Natural killer cell (primary cell): ENCODE measurements around the gene NPPB. TPM values are rescaled to one million over a fixed set of nuclear protein-coding genes. Genes with fewer than 3 reads are reported as not detected.
"Not testable (repeated sequence)": the region's sequence is repeated elsewhere in the genome, so short reads cannot be mapped to it uniquely, and the experiment has no call there.

Experiments used
- ATAC-seq, 3 donors: fragments of 150-1000 bp in 2 of 3; fragments of 200-7000 bp in 1 of 3; cut with Tn5 transposase; 1 replicate in 1 of 3; 2 replicates in 2 of 3; pipeline ENCODE4 v1.10.0; 2021; ENCODE audit warnings: mild to moderate bottlenecking in 2 of 3, moderate library complexity in 2 of 3
- DNase-seq, 2 donors: peaks; one replicate each; pipeline versions ENCODE4 v3.0.0 to v3.0.0-alpha.2; 2013 to 2021; ENCODE audit warnings: mixed read lengths in 1 of 2
- H3K27ac ChIP-seq: one replicate; pipeline ENCODE4 v1.5.1; 2013; ENCODE audit warnings: mild to moderate bottlenecking, low read length
- H3K27me3 ChIP-seq: one replicate; pipeline ENCODE4 v1.6.1; 2013; ENCODE audit warnings: low read length; ENCODE audit not compliant: control insufficient read depth, insufficient read depth
- H3K36me3 ChIP-seq: one replicate; pipeline ENCODE4 v1.6.1; 2013; ENCODE audit warnings: low read length; ENCODE audit not compliant: control insufficient read depth, insufficient read depth
- H3K4me1 ChIP-seq: one replicate; pipeline ENCODE4 v1.6.1; 2013; ENCODE audit warnings: low read length; ENCODE audit not compliant: control insufficient read depth, insufficient read depth
- H3K4me3 ChIP-seq: one replicate; pipeline ENCODE4 v1.5.1; 2013; ENCODE audit warnings: low read length
- H3K9me3 ChIP-seq: one replicate; pipeline ENCODE4 v1.6.1; 2013; ENCODE audit warnings: low read length; ENCODE audit not compliant: control insufficient read depth, insufficient read depth
- H3K27ac Mint-ChIP-seq, 2 donors: one replicate each; pipeline ENCODE4 v1.8.0; 2022; ENCODE audit warnings: mild to moderate bottlenecking in 2 of 2, mixed read lengths in 2 of 2, moderate library complexity in 1 of 2
- H3K27me3 Mint-ChIP-seq, 2 donors: one replicate each; pipeline ENCODE4 v1.8.0; 2022; ENCODE audit warnings: low read depth in 2 of 2, mixed read lengths in 2 of 2
- H3K36me3 Mint-ChIP-seq: one replicate; pipeline ENCODE4 v1.8.0; 2022; ENCODE audit warnings: mixed read lengths
- H3K4me1 Mint-ChIP-seq, 2 donors: one replicate each; pipeline ENCODE4 v1.8.0; 2022; ENCODE audit warnings: mixed read lengths in 2 of 2
- H3K4me3 Mint-ChIP-seq: one replicate; pipeline ENCODE4 v1.8.0; 2022; ENCODE audit warnings: mild to moderate bottlenecking, moderate library complexity, mixed read lengths
- H3K9me3 Mint-ChIP-seq, 2 donors: one replicate each; pipeline ENCODE4 v1.8.0; 2022; ENCODE audit warnings: mixed read lengths in 2 of 2
- WGBS: methylation state at CpG from one replicate; pipeline ENCODE4 v1.1.7; 2013; ENCODE audit warnings: missing lambda C conversion rate; ENCODE audit not compliant: insufficient coverage; 5-methylcytosine and 5-hydroxymethylcytosine counted together
- intact Hi-C: fragments of 100-400 bp; cut with micrococcal nuclease; formaldehyde crosslinking; loops from one replicate; pipeline ENCODE4 v1.14.2; 2022
- total RNA-seq, 4 donors: library from RNA; stranded (reverse); fragments of 120-200 nt in 1 of 4; gene quantifications; one replicate each; pipeline versions ENCODE4 v1.2.3 to v1.2.4, GENCODE V29; 2013 to 2022
- TF ChIP-seq, protein P1 (sequence below): fragments of 200-600 bp; IDR thresholded peaks from one replicate; pipeline ENCODE4 v1.8.0; 2022; ENCODE audit warnings: antibody characterized with exemption

The NPPB gene
- total RNA-seq, 3 donors from 2014 or later (not counting 1 experiment from before 2014, with no cell fraction given), result not detected

DNA sequence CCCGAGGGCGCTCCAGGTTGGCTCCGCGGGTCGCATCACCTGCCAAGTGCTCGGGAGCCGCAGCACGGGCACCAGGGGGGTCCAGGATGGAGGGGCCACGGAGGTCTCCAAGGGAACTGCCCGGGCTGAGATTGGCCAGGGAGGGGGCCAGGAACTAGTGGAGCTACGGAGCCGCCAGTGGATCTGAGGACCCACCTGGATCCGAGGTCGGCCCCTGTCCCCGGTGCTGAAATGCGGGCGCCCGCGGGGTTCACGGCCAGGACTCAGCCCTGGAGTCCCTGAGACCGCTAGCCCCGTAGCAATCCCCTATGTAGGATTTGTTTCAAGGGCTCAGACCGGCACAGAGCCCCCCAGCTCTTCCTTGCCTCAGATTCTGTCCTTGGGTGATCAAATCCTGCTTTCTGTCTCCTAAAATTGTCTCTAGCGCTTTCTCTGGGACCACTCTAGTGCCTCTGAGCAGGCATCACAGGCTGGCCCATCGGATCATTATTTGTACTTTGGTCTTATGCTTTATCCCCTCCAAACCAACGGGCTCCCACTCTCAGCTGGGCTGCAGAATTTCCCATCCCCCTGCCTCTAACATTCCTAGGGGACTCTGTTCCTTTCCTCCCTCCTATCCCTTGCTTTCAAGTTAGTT is 40.2 kb upstream of the NPPB start:
- Histone ChIP-seq H3K36me3 (no peaks in the 10 kb centered on the region), H3K4me3 (no peak overlapping the region), H3K9me3 (no peaks in the 10 kb centered on the region), H3K4me1 (no peaks in the 10 kb centered on the region), H3K27me3 (peaks cover 19% of the 10 kb centered on the region), H3K27ac (no peak overlapping the region)
- peaks cover 17 to 24% of the 10 kb centered on the region in 2 donors for H3K27me3 Mint-ChIP-seq
- ATAC-seq (peak in 1 of 3 donors; percentile 53), DNase-seq (peak in 1 of 2 donors; percentile 36)
- no peak overlapping the region for H3K27ac Mint-ChIP-seq
- intact Hi-C loops, result no loop called here
- peaks cover 0 to 3% of the 10 kb centered on the region in 2 donors for H3K4me1 Mint-ChIP-seq
- WGBS, result 25% methylated on average over 26 of the region's 26 CpGs
- TF ChIP-seq, protein P1, sequence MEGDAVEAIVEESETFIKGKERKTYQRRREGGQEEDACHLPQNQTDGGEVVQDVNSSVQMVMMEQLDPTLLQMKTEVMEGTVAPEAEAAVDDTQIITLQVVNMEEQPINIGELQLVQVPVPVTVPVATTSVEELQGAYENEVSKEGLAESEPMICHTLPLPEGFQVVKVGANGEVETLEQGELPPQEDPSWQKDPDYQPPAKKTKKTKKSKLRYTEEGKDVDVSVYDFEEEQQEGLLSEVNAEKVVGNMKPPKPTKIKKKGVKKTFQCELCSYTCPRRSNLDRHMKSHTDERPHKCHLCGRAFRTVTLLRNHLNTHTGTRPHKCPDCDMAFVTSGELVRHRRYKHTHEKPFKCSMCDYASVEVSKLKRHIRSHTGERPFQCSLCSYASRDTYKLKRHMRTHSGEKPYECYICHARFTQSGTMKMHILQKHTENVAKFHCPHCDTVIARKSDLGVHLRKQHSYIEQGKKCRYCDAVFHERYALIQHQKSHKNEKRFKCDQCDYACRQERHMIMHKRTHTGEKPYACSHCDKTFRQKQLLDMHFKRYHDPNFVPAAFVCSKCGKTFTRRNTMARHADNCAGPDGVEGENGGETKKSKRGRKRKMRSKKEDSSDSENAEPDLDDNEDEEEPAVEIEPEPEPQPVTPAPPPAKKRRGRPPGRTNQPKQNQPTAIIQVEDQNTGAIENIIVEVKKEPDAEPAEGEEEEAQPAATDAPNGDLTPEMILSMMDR, result no peak
- no peak overlapping the region for H3K4me3 Mint-ChIP-seq
- no peaks in the 10 kb centered on the region for H3K36me3 Mint-ChIP-seq
- no peaks in the 10 kb centered on the region for H3K9me3 Mint-ChIP-seq

DNA sequence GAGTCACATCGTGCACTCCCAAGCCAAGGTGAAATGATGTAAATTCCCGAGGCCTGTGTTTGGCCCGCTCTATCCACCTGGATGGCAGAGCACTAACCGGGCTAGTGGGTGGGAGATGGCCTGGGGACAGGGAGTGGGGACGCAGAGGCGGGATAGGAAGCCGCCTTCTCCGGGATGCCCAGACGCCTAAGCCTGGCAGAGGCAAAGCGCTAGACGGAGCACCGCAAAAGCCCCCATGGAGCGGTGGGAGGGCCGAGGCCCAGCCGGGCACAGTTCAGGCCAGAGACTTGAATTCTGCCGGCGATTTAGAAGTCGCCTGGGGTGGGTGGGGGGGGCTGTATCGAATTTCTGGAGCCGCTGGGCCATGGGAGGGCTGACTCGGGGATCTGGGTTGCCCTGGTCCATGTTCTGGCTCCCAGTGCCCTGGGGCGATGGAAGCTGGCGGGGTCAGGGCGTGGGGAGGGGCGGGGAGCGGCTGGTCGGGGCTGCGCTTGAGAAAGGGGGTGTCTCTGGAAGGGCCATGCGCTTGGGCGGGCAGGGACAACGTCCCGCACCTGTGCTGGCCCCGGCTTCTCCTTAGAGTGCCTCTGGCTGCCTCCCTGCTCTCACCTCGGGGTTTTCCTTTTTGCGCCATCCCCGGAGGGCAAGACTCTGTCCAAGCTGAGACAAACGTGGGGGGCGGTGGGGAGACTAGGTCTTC is 39.5 kb upstream of the NPPB start:
- Mint-ChIP-seq H3K27ac (no peak overlapping the region), H3K36me3 (no peaks in the 10 kb centered on the region), H3K4me3 (no peak overlapping the region), H3K27me3 (peaks cover 17 to 26% of the 10 kb centered on the region in 2 donors), H3K9me3 (no peaks in the 10 kb centered on the region), H3K4me1 (peaks cover 0 to 5% of the 10 kb centered on the region in 2 donors)
- Histone ChIP-seq H3K27ac (no peak overlapping the region), H3K36me3 (no peaks in the 10 kb centered on the region), H3K4me1 (no peaks in the 10 kb centered on the region), H3K9me3 (no peaks in the 10 kb centered on the region), H3K4me3 (no peak overlapping the region), H3K27me3 (peaks cover 19% of the 10 kb centered on the region)
- intact Hi-C loops, result no loop called here
- DNase-seq (no peak), ATAC-seq (no peak)
- 32% methylated on average over 38 of the region's 38 CpGs for WGBS
- TF ChIP-seq, protein P1, result no peak

DNA sequence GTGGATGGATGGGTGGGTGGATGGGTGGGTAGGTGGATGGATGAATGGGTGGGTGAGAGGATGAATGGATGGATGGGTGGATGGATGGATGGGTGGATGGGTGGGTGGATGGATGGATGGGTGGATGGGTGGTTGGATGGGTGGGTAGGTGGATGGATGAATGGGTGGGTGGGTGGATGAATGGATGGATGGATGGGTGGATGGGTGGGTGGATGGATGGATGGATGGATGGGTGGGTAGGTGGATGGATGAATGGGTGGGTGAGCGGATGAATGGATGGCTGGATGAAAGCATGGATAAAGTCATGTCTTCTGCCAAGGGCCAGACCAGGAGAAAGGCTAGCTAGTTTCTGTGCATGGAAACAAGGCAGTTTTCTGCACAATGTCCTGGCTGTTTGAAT is 35.8 kb upstream of the NPPB start:
- H3K9me3 Mint-ChIP-seq, H3K27ac ChIP-seq, H3K36me3 Mint-ChIP-seq, H3K27ac Mint-ChIP-seq, H3K4me3 Mint-ChIP-seq, H3K36me3 ChIP-seq, H3K4me1 ChIP-seq, H3K4me1 Mint-ChIP-seq, DNase-seq, H3K4me3 ChIP-seq, ATAC-seq, H3K9me3 ChIP-seq: not testable (repeated sequence)
- intact Hi-C loops, result loop anchor here (1.0 kb wide), 1 partner anchor 56 kb away; no protein-coding TSS in a partner anchor
- H3K27me3 Mint-ChIP-seq, result peaks cover 15 to 19% of the 10 kb centered on the region in 2 donors
- 73% methylated on average over 1 of the region's 1 CpG for WGBS
- peaks cover 15% of the 10 kb centered on the region for H3K27me3 ChIP-seq

DNA sequence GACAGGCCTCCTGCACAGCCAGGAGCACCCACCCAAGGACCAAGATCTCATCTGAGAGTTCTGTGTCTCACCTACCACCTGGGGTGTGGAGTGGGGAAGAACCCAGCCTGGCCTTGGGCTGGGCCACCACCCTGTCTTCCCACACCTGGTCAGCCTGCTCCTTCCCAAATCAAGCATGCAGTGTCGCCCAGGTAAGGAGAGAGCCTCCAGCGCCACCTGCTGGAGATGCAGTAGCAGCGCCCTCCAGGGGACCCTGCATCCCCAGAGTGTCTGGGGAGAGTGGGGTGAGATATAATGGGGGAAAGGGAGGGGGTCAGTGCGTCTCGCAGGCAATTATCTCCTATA is 35.1 kb upstream of the NPPB start:
- ATAC-seq (peak; percentile 77 to 91 (median 86)), DNase-seq (peak; percentile 56 to 81)
- no peaks in the 10 kb centered on the region for H3K9me3 ChIP-seq
- Mint-ChIP-seq H3K36me3 (no peaks in the 10 kb centered on the region), H3K9me3 (no peaks in the 10 kb centered on the region), H3K4me1 (peaks cover 0 to 5% of the 10 kb centered on the region in 2 donors), H3K27ac (no peak overlapping the region), H3K4me3 (no peak overlapping the region), H3K27me3 (peaks cover 9 to 13% of the 10 kb centered on the region in 2 donors)
- WGBS, result 2% methylated on average over 5 of the region's 5 CpGs
- no peaks in the 10 kb centered on the region for H3K36me3 ChIP-seq
- H3K27ac ChIP-seq, result no peak overlapping the region
- no peaks in the 10 kb centered on the region for H3K4me1 ChIP-seq
- no peak overlapping the region for H3K4me3 ChIP-seq
- intact Hi-C loops, result loop anchor here (1.0 kb wide), 1 partner anchor 56 kb away; no protein-coding TSS in a partner anchor
- peaks cover 9% of the 10 kb centered on the region for H3K27me3 ChIP-seq
- TF ChIP-seq, protein P1, result peak; percentile 82
